ENCODE data around the gene STK11IP.

STK11IP gene

GRCh38 chr2:219597552-219598307 lies at the start of gene STK11IP:
TSS of gene STK11IP (plus strand) at chr2:219597857. CDS start at chr2:219598120, 263 bp downstream.
- DNase-seq = peak; percentile 87

- DNase-seq = no peak
These were observed 48.7 kb upstream of the STK11IP start for GRCh38 chr2:219548990-219549389.

- DNase-seq = no peak
These were observed 48.0 kb upstream of the STK11IP start for GRCh38 chr2:219549619-219550018.

- DNase-seq = no peak
These were observed 45.9 kb upstream of the STK11IP start for GRCh38 chr2:219551441-219552381.

- DNase-seq = no peak
These were observed 45.1 kb upstream of the STK11IP start for GRCh38 chr2:219552382-219553167.

GRCh38 chr2:219553168-219553417 lies 44.6 kb upstream of the STK11IP start:
- no peak for DNase-seq

- no peak for DNase-seq
These were observed 44.1 kb upstream of the STK11IP start for GRCh38 chr2:219553463-219553963.

- no peak for DNase-seq
These were observed 43.3 kb upstream of the STK11IP start for GRCh38 chr2:219554350-219554749.

GRCh38 chr2:219555956-219556355 lies 41.7 kb upstream of the STK11IP start:
- DNase-seq = no peak

- DNase-seq = no peak
These were observed 41.2 kb upstream of the STK11IP start for GRCh38 chr2:219556413-219556812.

- DNase-seq = no peak
These were observed 40.3 kb upstream of the STK11IP start for GRCh38 chr2:219557320-219557719.

- no peak for DNase-seq
These were observed 39.6 kb upstream of the STK11IP start for GRCh38 chr2:219557791-219558785.

GRCh38 chr2:219559156-219559915 lies 38.3 kb upstream of the STK11IP start:
- DNase-seq = no peak

- no peak for DNase-seq
These were observed 37.4 kb upstream of the STK11IP start for GRCh38 chr2:219560037-219560892.

- no peak for DNase-seq
These were observed 36.8 kb upstream of the STK11IP start for GRCh38 chr2:219560893-219561178.

GRCh38 chr2:219561179-219562048 lies 36.2 kb upstream of the STK11IP start:
- DNase-seq = no peak

- DNase-seq = no peak
These were observed 35.3 kb upstream of the STK11IP start for GRCh38 chr2:219562049-219563020.

Data from NK-92 treated with Interleukin-12 subunit alpha and Interleukin-12 subunit beta, amount 100 ng/mL, for 24 hours (cell line).